Cardiac atrium fibroblast (primary cell): ENCODE results near the gene SNX9. TPM values are rescaled to one million over a fixed set of nuclear protein-coding genes. Genes with fewer than 3 reads are reported as not detected.

Experiments
- total RNA-seq: library from RNA; depleted of rRNA; stranded (reverse); fragments of >200 nt; gene quantifications from 2 replicates; pipeline ENCODE4 v1.2.3, GENCODE V29; 2015

The SNX9 gene
- 32.1 and 39.5 TPM in 2 replicates for total RNA-seq

GRCh38 chr6:157823001-157823527, at the start of gene SNX9:
Gene SNX9 (plus strand): TSS chr6:157823246. CDS start chr6:157823435, 189 bp downstream.

GRCh38 chr6:157981395-157982101, 158.5 kb downstream of the SNX9 start, which contains the start of gene SYNJ2:
Gene SYNJ2 (plus strand): TSS chr6:157981863. CDS start chr6:157981962, 99 bp downstream.

Other genes with a start within 250 kb of the SNX9 start
- 5.4 and 9.9 TPM in 2 replicates for gene SYNJ2, start 158.6 kb downstream of the SNX9 start, total RNA-seq